IMR-90 (cell line): ENCODE data around the gene EML5. TPM values are rescaled to one million over a fixed set of nuclear protein-coding genes. Genes with fewer than 3 reads are reported as not detected.
A peak's percentile ranks its signal among the peaks of the same experiment; 100 is the strongest.

Source experiments
- ATAC-seq: fragments of 200-7000 bp; cut with Tn5 transposase; 2 replicates; pipeline ENCODE4 v1.9.1; 2020; ENCODE audit warnings: low read depth, mild to moderate bottlenecking, moderate library complexity
- BruUV-seq: library from RNA; stranded (reverse); fragments of 400-500 nt; replicated peaks from 2 replicates; lab custom pipeline; 2021; lab: Mats Ljungman, UMichigan
- CTCF ChIA-PET: fragments of 300-600 bp; formaldehyde crosslinking; extraction: SDS; loops from one replicate; lab custom pipeline; 2021; ENCODE audit warnings: antibody characterized with exemption; lab: Yijun Ruan, JAX
- POLR2A ChIA-PET: fragments of 300-600 bp; sonication (Branson Sonifier 250); formaldehyde crosslinking; loops from one replicate; lab custom pipeline; 2022; ENCODE audit warnings: antibody characterized with exemption; ENCODE audit not compliant: unreplicated experiment; lab: Charles Lee
- DNase-seq: peaks from one replicate; pipeline ENCODE4 v3.0.0; 2013
- H2AFZ ChIP-seq: replicated peaks from 2 replicates; pipeline ENCODE3; 2013; ENCODE audit warnings: low read length, mild to moderate bottlenecking; ENCODE audit not compliant: poor library complexity
- H2AK5ac ChIP-seq: 2 replicates; pipeline ENCODE4 v1.6.1; 2013; ENCODE audit warnings: low read depth, low read length, inconsistent platforms
- H2AK9ac ChIP-seq: replicated peaks from 2 replicates; pipeline ENCODE3; 2013; ENCODE audit warnings: mild to moderate bottlenecking, low read depth, low read length, moderate library complexity; ENCODE audit not compliant: poor library complexity
- H2BK120ac ChIP-seq: 2 replicates; pipeline ENCODE4 v1.6.1; 2013; ENCODE audit warnings: low read depth, low read length, inconsistent platforms
- H2BK15ac ChIP-seq: 3 replicates; pipeline ENCODE4 v1.6.1; 2013; ENCODE audit warnings: low read depth, low read length, inconsistent platforms
- H2BK20ac ChIP-seq: 2 replicates; pipeline ENCODE4 v1.6.1; 2013; ENCODE audit warnings: low read depth, mild to moderate bottlenecking, inconsistent platforms, low read length, moderate library complexity
- H2BK5ac ChIP-seq: 2 replicates; pipeline ENCODE4 v1.6.1; 2013; ENCODE audit warnings: mild to moderate bottlenecking, low read depth, low read length, inconsistent platforms; ENCODE audit not compliant: poor library complexity, severe bottlenecking
- H3K14ac ChIP-seq: replicated peaks from 2 replicates; pipeline ENCODE4 v1.6.1; 2013; ENCODE audit warnings: low read depth, low read length, inconsistent platforms
- H3K18ac ChIP-seq: 2 replicates; pipeline ENCODE4 v1.6.1; 2013; ENCODE audit warnings: low read depth, low read length, control low read depth
- H3K23ac ChIP-seq: 2 replicates; pipeline ENCODE4 v1.6.1; 2013; ENCODE audit warnings: low read depth, low read length, inconsistent platforms
- H3K27ac ChIP-seq: 2 replicates; pipeline ENCODE4 v1.5.1; 2013; ENCODE audit warnings: mild to moderate bottlenecking, control low read depth, low read length; ENCODE audit not compliant: insufficient read depth
- H3K27me3 ChIP-seq: 2 replicates; pipeline ENCODE4 v1.6.1; 2013; ENCODE audit warnings: low read length; ENCODE audit not compliant: control insufficient read depth, insufficient read depth
- H3K36me3 ChIP-seq: 2 replicates; pipeline ENCODE4 v1.6.1; 2013; ENCODE audit warnings: low read length, mixed read lengths; ENCODE audit not compliant: control insufficient read depth, insufficient read depth
- H3K4ac ChIP-seq: 2 replicates; pipeline ENCODE4 v1.6.1; 2013; ENCODE audit warnings: low read depth, low read length, inconsistent platforms
- H3K4me1 ChIP-seq: 2 replicates; pipeline ENCODE4 v1.6.1; 2013; ENCODE audit warnings: low read length, mixed read lengths; ENCODE audit not compliant: control insufficient read depth, insufficient read depth
- H3K4me2 ChIP-seq: 2 replicates; pipeline ENCODE4 v1.6.1; 2013; ENCODE audit warnings: low read depth, mild to moderate bottlenecking, control low read depth, low read length, moderate library complexity
- H3K4me3 ChIP-seq: 2 replicates; pipeline ENCODE4 v1.5.1; 2013; ENCODE audit warnings: low read depth, mild to moderate bottlenecking, control low read depth, low read length, moderate library complexity; ENCODE audit not compliant: insufficient read depth
- H3K56ac ChIP-seq: 2 replicates; pipeline ENCODE4 v1.6.1; 2013; ENCODE audit warnings: low read length, inconsistent platforms; ENCODE audit not compliant: insufficient read depth; ENCODE audit errors: extremely low read depth
- H3K79me1 ChIP-seq, 2 experiments: 2 replicates each; pipeline ENCODE4 v1.6.1; 2013; ENCODE audit warnings: low read length in 2 of 2, inconsistent platforms in 1 of 2, low read depth in 1 of 2
- H3K9ac ChIP-seq: 2 replicates; pipeline ENCODE4 v1.6.1; 2013; ENCODE audit warnings: low read depth, low read length, control low read depth
- H3K9me1 ChIP-seq: 2 replicates; pipeline ENCODE4 v1.6.1; 2013; ENCODE audit warnings: low read length, inconsistent platforms; ENCODE audit not compliant: insufficient read depth
- H3K9me3 ChIP-seq: 2 replicates; pipeline ENCODE4 v1.6.1; 2013; ENCODE audit warnings: low read length; ENCODE audit not compliant: control insufficient read depth, insufficient read depth
- H4K20me1 ChIP-seq: 2 replicates; pipeline ENCODE4 v1.6.1; 2013; ENCODE audit warnings: low read length, inconsistent platforms; ENCODE audit not compliant: insufficient read depth
- H4K5ac ChIP-seq: 2 replicates; pipeline ENCODE4 v1.6.1; 2013; ENCODE audit warnings: mild to moderate bottlenecking, low read depth, low read length, control low read depth
- H4K8ac ChIP-seq, 2 experiments: 2 replicates each; pipeline ENCODE4 v1.6.1; 2013; ENCODE audit warnings: low read depth in 2 of 2, low read length in 2 of 2, control low read depth in 1 of 2, inconsistent platforms in 1 of 2
- H4K91ac ChIP-seq: 2 replicates; pipeline ENCODE4 v1.6.1; 2013; ENCODE audit warnings: low read depth, low read length, inconsistent platforms; ENCODE audit not compliant: insufficient read depth
- BHLHE40 ChIP-seq: fragments of 150-350 bp; IDR thresholded peaks from 2 replicates; pipeline ENCODE4 v1.6.1; 2016; ENCODE audit warnings: mild to moderate bottlenecking, low read depth, low read length
- CEBPB ChIP-seq: IDR thresholded peaks from 2 replicates; pipeline ENCODE4 v1.6.1; 2012; ENCODE audit warnings: low read depth, low read length, improper control_type of control experiment
- CHD1 ChIP-seq: IDR thresholded peaks from 2 replicates; pipeline ENCODE4 v1.6.1; 2012; ENCODE audit warnings: low read depth, low read length, improper control_type of control experiment
- FOS ChIP-seq: fragments of 150-350 bp; IDR thresholded peaks from 2 replicates; pipeline ENCODE4 v1.6.1; 2016; ENCODE audit warnings: low read depth, low read length
- MAFK ChIP-seq: IDR thresholded peaks from 2 replicates; pipeline ENCODE4 v1.6.1; 2012; ENCODE audit warnings: low read depth, low read length, improper control_type of control experiment
- MAZ ChIP-seq: IDR thresholded peaks from 2 replicates; pipeline ENCODE4 v1.6.1; 2012; ENCODE audit warnings: low read depth, mild to moderate bottlenecking, low read length, improper control_type of control experiment, moderate library complexity, borderline replicate concordance
- MXI1 ChIP-seq: IDR thresholded peaks from 2 replicates; pipeline ENCODE4 v1.6.1; 2012; ENCODE audit warnings: low read depth, mild to moderate bottlenecking, low read length, moderate library complexity, borderline replicate concordance
- NFE2L2 ChIP-seq: fragments of 150-350 bp; IDR thresholded peaks from 2 replicates; pipeline ENCODE4 v1.6.1; 2016; ENCODE audit warnings: low read depth, mild to moderate bottlenecking, low read length
- POLR2A ChIP-seq: IDR thresholded peaks from 2 replicates; pipeline ENCODE4 v1.6.1; 2012; ENCODE audit warnings: mild to moderate bottlenecking, low read depth, low read length
- RAD21 ChIP-seq: IDR thresholded peaks from 2 replicates; pipeline ENCODE4 v1.6.1; 2012; ENCODE audit warnings: low read length, improper control_type of control experiment
- SMC3 ChIP-seq: fragments of 150-350 bp; IDR thresholded peaks from 2 replicates; pipeline ENCODE4 v1.6.1; 2016; ENCODE audit warnings: low read depth, mild to moderate bottlenecking, antibody characterized with exemption, low read length, moderate library complexity
- WGBS, 2 experiments: methylation state at CpG; one replicate each; pipeline versions ENCODE4 v1.1.5 to v1.1.7; 2013; ENCODE audit warnings: missing lambda C conversion rate in 2 of 2; ENCODE audit not compliant: insufficient read length in 1 of 2; ENCODE audit errors: extremely low coverage in 2 of 2; 5-methylcytosine and 5-hydroxymethylcytosine counted together
- dilution Hi-C: fragments of 300-500 bp; cut with HindIII; formaldehyde crosslinking; loops from one replicate; pipeline ENCODE4 v1.14.3; 2018; ENCODE audit warnings: low sequenced_read_pairs; ENCODE audit not compliant: unreplicated experiment
- in situ Hi-C: fragments of 300-500 bp; cut with MboI; formaldehyde crosslinking; loops from 3 replicates; pipeline ENCODE4 v1.14.3; 2019; ENCODE audit warnings: low sequenced_read_pairs, inconsistent platforms, mixed read lengths
- intact Hi-C: fragments of 100-400 bp; cut with micrococcal nuclease; formaldehyde crosslinking; loops from 2 replicates; pipeline ENCODE4 v1.10.0; 2022
- polyA plus RNA-seq, 3 experiments: library from polyadenylated mRNA; depleted of rRNA; stranded (reverse); fragments of >200 nt; gene quantifications; 2 replicates each; pipeline ENCODE4 v1.2.3, GENCODE V29; 2012; ENCODE audit warnings: low replicate concordance in 1 of 3
- total RNA-seq: library from RNA; depleted of rRNA; stranded (reverse); fragments of >200 nt; gene quantifications from 2 replicates; pipeline ENCODE4 v1.2.3, GENCODE V29; 2012
- TF ChIP-seq, protein P1 (sequence below): fragments of 150-350 bp; IDR thresholded peaks from 2 replicates; pipeline ENCODE4 v1.6.1; 2017; ENCODE audit warnings: mild to moderate bottlenecking, antibody characterized with exemption, low read length, low read depth
- TF ChIP-seq, protein P2 (sequence below): conservative IDR thresholded peaks from 2 replicates; pipeline ENCODE4 v1.5.1; 2012; ENCODE audit warnings: mild to moderate bottlenecking, low read depth, low read length, improper control_type of control experiment

Gene EML5
- total and polyA plus RNA-seq, 2 of the 4 experiments (the other 2 are of a cell fraction): 8.1 to 22.2 TPM

DNA sequence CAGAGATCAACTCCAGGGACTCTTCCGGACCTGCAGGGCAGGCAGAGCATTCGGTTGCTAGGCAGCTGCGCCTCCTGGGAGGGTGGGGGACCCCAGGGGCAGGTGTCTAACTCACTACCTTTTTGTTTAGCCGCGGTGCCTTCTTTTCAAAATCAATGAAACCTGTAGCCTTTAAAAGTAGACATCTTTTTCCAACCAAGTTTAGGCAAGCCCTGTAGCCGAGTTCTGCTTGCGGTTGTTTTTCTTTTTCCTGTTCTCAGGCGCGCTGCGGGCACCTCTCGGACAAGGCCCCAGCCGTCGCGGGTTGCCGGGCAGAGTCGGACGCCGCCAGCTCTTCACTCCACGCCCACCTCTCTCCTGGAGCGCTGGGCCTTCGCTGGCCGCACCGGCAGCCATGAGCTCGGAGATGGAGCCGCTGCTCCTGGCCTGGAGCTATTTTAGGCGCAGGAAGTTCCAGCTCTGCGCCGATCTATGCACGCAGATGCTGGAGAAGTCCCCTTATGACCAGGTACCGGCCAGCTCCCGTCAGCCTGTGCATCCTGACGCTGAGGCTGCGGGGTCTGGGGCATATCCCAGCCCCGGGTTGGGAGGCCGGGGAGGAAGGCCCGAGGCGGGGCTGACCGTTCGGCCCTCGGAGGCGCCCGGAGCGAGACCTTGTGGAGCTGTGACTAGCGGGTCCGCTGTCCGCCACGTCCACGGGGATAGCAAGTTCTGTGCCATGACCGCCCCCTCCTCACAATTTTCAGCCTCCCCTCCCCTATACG is 31.7 kb upstream of the EML5 start, which contains the start of gene TTC8 (continued):
- TF ChIP-seq CEBPB: no peak
- TF ChIP-seq MXI1: peak; percentile 77

DNA sequence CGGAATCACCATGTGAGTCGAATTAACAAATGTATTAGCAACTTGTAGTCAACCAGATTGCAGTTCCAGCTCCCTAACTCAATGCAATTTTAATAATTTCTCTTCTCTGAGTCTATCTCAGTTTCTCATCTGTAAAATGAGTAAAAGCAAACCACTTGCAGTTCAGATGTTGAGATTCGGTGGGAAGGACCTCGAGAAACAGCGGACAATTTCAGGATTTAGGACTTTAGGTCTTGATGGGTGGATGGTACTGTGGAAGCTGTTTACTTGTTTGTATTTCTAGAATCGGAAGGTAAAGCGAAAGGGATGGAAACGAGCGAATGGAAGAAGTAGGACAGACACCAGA is 31.2 kb upstream of the EML5 start:
- H3K27me3 ChIP-seq: no peaks in the 10 kb centered on the region
- H3K23ac ChIP-seq: 0 out of 2 replicates have a peak overlapping the region, but pooled peaks have one; percentile 55
- no peak overlapping the region for H2AK9ac ChIP-seq
- WGBS, 2 experiments: 45% methylated on average over 2 of the region's 9 CpGs; no CpG with 5 or more reads in 1 of the 2 experiments
- dilution Hi-C loops (no loop called here), intact Hi-C loops (no loop called here), in situ Hi-C loops (no loop called here)
- no peaks in the 10 kb centered on the region for H3K36me3 ChIP-seq
- H3K79me1 ChIP-seq: peaks cover 9 to 26% of the 10 kb centered on the region in 2 experiments
- peak overlapping the region; percentile 72 for H2BK120ac ChIP-seq
- H3K4me2 ChIP-seq: peak overlapping the region; percentile 69
- H2BK20ac ChIP-seq: peak overlapping the region; percentile 65; the same call in 1 of the 2 replicates
- no peak overlapping the region for H2AK5ac ChIP-seq
- ChIA-PET POLR2A (interaction anchor here (0.5 kb wide), 1 partner anchor 990 kb away, joined by 3 read pairs; no protein-coding TSS in a partner anchor), CTCF (interaction anchor here (1.2 to 1.3 kb wide), 2 partner anchors 13 to 156 kb away, joined by 4 read pairs; no protein-coding TSS in a partner anchor)
- peak overlapping the region; percentile 27; the same call in 1 of the 2 replicates for H4K5ac ChIP-seq
- H3K9me3 ChIP-seq: no peaks in the 10 kb centered on the region
- H4K20me1 ChIP-seq: no peaks in the 10 kb centered on the region
- peak overlapping the region; percentile 7; the same call in 1 of the 2 replicates for H3K4ac ChIP-seq
- H3K56ac ChIP-seq: peak overlapping the region; percentile 40; the same call in 1 of the 2 replicates
- peaks cover 5% of the 10 kb centered on the region; the same call in 1 of the 2 replicates for H3K4me1 ChIP-seq
- peak overlapping the region; percentile 13; the same call in 2 of the 3 replicates for H2BK15ac ChIP-seq
- H3K9me1 ChIP-seq: no peaks in the 10 kb centered on the region
- H3K18ac ChIP-seq: peak overlapping the region; percentile 19; the same call in 1 of the 2 replicates
- H3K14ac ChIP-seq: peak overlapping the region; percentile 85
- peak overlapping the region; percentile 16 to 82; a peak in 3 of 4 replicates for H4K8ac ChIP-seq
- peak overlapping the region; percentile 62 for H3K4me3 ChIP-seq
- H3K27ac ChIP-seq: peak overlapping the region; percentile 78; the same call in 1 of the 2 replicates
- H3K9ac ChIP-seq: peak overlapping the region; percentile 53
- ATAC-seq: no peak
- peak overlapping the region; percentile 91 for H2AFZ ChIP-seq
- no peak for DNase-seq
- H2BK5ac ChIP-seq: peak overlapping the region; percentile 68
- no peak overlapping the region for H4K91ac ChIP-seq
- no TSS peak for BruUV-seq
- TF ChIP-seq BHLHE40 (no peak), MAFK (no peak), MXI1 (no peak), CHD1 (no peak), CEBPB (no peak), NFE2L2 (no peak), RAD21 (no peak), POLR2A (no peak), FOS (no peak), MAZ (no peak), SMC3 (no peak)
- TF ChIP-seq, protein P1, sequence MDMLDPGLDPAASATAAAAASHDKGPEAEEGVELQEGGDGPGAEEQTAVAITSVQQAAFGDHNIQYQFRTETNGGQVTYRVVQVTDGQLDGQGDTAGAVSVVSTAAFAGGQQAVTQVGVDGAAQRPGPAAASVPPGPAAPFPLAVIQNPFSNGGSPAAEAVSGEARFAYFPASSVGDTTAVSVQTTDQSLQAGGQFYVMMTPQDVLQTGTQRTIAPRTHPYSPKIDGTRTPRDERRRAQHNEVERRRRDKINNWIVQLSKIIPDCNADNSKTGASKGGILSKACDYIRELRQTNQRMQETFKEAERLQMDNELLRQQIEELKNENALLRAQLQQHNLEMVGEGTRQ: no peak
- TF ChIP-seq, protein P2, sequence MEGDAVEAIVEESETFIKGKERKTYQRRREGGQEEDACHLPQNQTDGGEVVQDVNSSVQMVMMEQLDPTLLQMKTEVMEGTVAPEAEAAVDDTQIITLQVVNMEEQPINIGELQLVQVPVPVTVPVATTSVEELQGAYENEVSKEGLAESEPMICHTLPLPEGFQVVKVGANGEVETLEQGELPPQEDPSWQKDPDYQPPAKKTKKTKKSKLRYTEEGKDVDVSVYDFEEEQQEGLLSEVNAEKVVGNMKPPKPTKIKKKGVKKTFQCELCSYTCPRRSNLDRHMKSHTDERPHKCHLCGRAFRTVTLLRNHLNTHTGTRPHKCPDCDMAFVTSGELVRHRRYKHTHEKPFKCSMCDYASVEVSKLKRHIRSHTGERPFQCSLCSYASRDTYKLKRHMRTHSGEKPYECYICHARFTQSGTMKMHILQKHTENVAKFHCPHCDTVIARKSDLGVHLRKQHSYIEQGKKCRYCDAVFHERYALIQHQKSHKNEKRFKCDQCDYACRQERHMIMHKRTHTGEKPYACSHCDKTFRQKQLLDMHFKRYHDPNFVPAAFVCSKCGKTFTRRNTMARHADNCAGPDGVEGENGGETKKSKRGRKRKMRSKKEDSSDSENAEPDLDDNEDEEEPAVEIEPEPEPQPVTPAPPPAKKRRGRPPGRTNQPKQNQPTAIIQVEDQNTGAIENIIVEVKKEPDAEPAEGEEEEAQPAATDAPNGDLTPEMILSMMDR: no peak
